GM11168 (cell line): ENCODE measurements around the gene LYSMD4.

Experiments
- in situ Hi-C: fragments of 300-500 bp; cut with MboI; formaldehyde crosslinking; loops from one replicate; pipeline ENCODE4 v1.12.0; 2022; ENCODE audit warnings: low sequenced_read_pairs; ENCODE audit not compliant: unreplicated experiment

Gene LYSMD4

GRCh38 chr15:99709243-99709986 lies 23.8 kb downstream of the LYSMD4 start:
- in situ Hi-C loops: no loop called here

GRCh38 chr15:99708563-99708962 lies 24.7 kb downstream of the LYSMD4 start:
- in situ Hi-C loops: no loop called here

- in situ Hi-C loops: no loop called here
Measured at GRCh38 chr15:99707473-99708270, 25.6 kb downstream of the LYSMD4 start.

- in situ Hi-C loops: no loop called here
Measured at GRCh38 chr15:99706557-99707303, 26.5 kb downstream of the LYSMD4 start.

- in situ Hi-C loops: no loop called here
Measured at GRCh38 chr15:99704444-99704838, 28.8 kb downstream of the LYSMD4 start.

- in situ Hi-C loops: no loop called here
Measured at GRCh38 chr15:99703603-99704443, 29.4 kb downstream of the LYSMD4 start.

- in situ Hi-C loops: no loop called here
Measured at GRCh38 chr15:99702895-99703602, 30.2 kb downstream of the LYSMD4 start.

GRCh38 chr15:99696096-99696495 lies 37.1 kb downstream of the LYSMD4 start:
- in situ Hi-C loops: no loop called here

- in situ Hi-C loops: no loop called here
Measured at GRCh38 chr15:99692825-99693224, 40.4 kb downstream of the LYSMD4 start.

- in situ Hi-C loops: no loop called here
Measured at GRCh38 chr15:99686290-99686689, 46.9 kb downstream of the LYSMD4 start.

- in situ Hi-C loops: no loop called here
Measured at GRCh38 chr15:99683000-99683670, 50.1 kb downstream of the LYSMD4 start.

- in situ Hi-C loops: no loop called here
Measured at GRCh38 chr15:99682455-99682854, 50.8 kb downstream of the LYSMD4 start.

- in situ Hi-C loops: no loop called here
Measured at GRCh38 chr15:99681990-99682389, 51.2 kb downstream of the LYSMD4 start.

GRCh38 chr15:99680276-99680675 lies 53.0 kb downstream of the LYSMD4 start:
- in situ Hi-C loops: no loop called here

- in situ Hi-C loops: no loop called here
Measured at GRCh38 chr15:99677540-99678134, 55.6 kb downstream of the LYSMD4 start.
